M059J (cell line): Measurements from ENCODE around the gene GRIA3. TPM values are rescaled to one million over a fixed set of nuclear protein-coding genes. Genes with fewer than 3 reads are reported as not detected.
A peak's percentile ranks its signal among the peaks of the same experiment; 100 is the strongest.
"Not testable (repeated sequence)": the region's sequence is repeated elsewhere in the genome, so short reads cannot be mapped to it uniquely, and the experiment has no call there.

Source experiments
- DNase-seq: peaks from one replicate; pipeline ENCODE4 v3.0.0-alpha.2; 2012; ENCODE audit warnings: low read depth
- total RNA-seq: library from RNA; depleted of rRNA; stranded (reverse); fragments of >200 nt; shearing (Covaris generic); gene quantifications from 2 replicates; pipeline ENCODE4 v1.2.3, GENCODE V29; 2014

GRIA3 gene
- total RNA-seq, 1 experiment from 2014 or later, result 4.7 TPM

- no peak for DNase-seq
Measured at GRCh38 chrX:123454712-123455431, 270.8 kb downstream of the GRIA3 start.

- DNase-seq, result no peak
Measured at GRCh38 chrX:123455693-123456092, 271.6 kb downstream of the GRIA3 start.

GRCh38 chrX:123464709-123465108 lies 280.6 kb downstream of the GRIA3 start:
- DNase-seq, result no peak

- DNase-seq, result no peak
Measured at GRCh38 chrX:123468481-123468880, 284.4 kb downstream of the GRIA3 start.

- peak; percentile 39 for DNase-seq
Measured at GRCh38 chrX:123475068-123475724, 291.1 kb downstream of the GRIA3 start.

GRCh38 chrX:123476611-123477219 lies 292.6 kb downstream of the GRIA3 start:
- peak; percentile 12 for DNase-seq

- DNase-seq, result no peak
Measured at GRCh38 chrX:123477673-123478072, 293.6 kb downstream of the GRIA3 start.

- no peak for DNase-seq
Measured at GRCh38 chrX:123481913-123482851, 298.1 kb downstream of the GRIA3 start.

- DNase-seq, result no peak
Measured at GRCh38 chrX:123486297-123486696, 302.2 kb downstream of the GRIA3 start.

- DNase-seq, result no peak
Measured at GRCh38 chrX:123487236-123487635, 303.2 kb downstream of the GRIA3 start.

GRCh38 chrX:123487669-123488068 lies 303.6 kb downstream of the GRIA3 start:
- DNase-seq, result peak; percentile 27

GRCh38 chrX:123489011-123489410 lies 304.9 kb downstream of the GRIA3 start:
- DNase-seq, result no peak

- DNase-seq, result no peak
Measured at GRCh38 chrX:123493857-123494256, 309.8 kb downstream of the GRIA3 start.

GRCh38 chrX:123499787-123500186 lies 315.7 kb downstream of the GRIA3 start:
- DNase-seq, result no peak

- DNase-seq, result peak; percentile 64
Measured at GRCh38 chrX:123504047-123504446, 320.0 kb downstream of the GRIA3 start.

GRCh38 chrX:123504630-123505270 lies 320.7 kb downstream of the GRIA3 start:
- DNase-seq, result peak; percentile 3

- no peak for DNase-seq
Measured at GRCh38 chrX:123513585-123514278, 329.7 kb downstream of the GRIA3 start.

- not testable (repeated sequence) for DNase-seq
Measured at GRCh38 chrX:123514279-123514640, 330.2 kb downstream of the GRIA3 start.

GRCh38 chrX:123518791-123519190 lies 334.7 kb downstream of the GRIA3 start:
- DNase-seq, result no peak

GRCh38 chrX:123525123-123525725 lies 341.1 kb downstream of the GRIA3 start:
- DNase-seq, result peak; percentile 11
